Stimulated activated naive CD4-positive, alpha-beta T cell treated with Interleukin-2 at 50 U/mL for 16 hours (primary cell): ENCODE results near the gene GOLM1.

Source experiments
- DNase-seq: peaks from one replicate; lab custom pipeline; 2025; lab: John Stamatoyannopoulos, UW

Gene GOLM1

DNA sequence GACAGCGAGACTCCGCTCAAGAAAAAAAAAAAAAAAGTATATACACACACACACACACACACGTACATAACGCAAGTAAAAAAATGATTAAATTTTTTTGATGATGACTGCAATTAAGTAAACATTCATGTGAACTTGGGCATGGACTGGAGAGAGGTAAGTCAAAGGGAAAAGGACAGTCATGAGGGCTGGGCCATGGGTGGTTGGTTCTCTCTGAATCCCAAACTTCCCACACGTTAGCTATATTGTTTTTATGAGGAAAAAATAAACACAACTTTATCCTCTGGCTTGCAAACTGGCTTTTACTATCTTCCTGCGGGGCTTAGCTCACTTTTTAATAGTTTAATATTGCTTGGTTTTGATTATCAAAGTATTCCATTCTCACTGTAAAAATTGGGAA, 53.7 kb downstream of the GOLM1 start:
- no peak for DNase-seq

DNA sequence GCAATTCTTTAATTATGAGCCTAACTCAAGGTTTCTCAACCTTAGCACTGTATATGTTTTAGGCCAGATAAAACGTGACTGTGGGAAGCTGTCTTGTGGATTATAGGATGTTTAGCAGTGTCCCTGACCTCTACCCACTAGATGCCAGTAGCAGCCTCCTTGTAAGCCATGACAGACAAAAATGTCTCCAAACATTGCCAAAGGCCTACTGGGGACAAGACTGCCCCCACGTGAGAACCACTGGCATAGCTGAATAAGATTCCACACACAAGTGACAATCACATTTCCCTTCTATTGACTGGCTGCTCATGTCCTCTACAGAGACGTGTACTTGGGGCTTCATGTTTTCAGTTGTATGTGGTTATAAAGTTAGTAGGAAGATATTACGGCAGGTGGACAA, 55.4 kb downstream of the GOLM1 start:
- no peak for DNase-seq

DNA sequence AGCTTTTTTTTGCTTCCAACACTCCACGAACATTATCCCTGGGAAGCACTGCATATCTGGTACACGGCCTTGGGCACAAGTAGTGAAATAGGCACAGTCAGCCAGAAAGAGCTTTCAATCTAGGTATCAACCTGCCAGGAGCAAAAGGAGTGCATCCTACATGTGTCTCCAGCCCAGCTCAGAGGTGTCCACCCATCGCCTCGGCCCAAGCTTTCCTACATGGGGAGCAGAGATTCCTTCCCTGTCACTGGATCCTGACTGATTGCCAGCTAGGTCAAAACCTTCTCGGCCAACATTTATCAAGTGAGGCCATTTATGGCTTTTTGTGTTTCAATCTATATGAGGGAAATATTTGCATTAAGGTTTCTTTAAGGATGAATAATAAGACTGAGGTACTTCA, 55.8 kb downstream of the GOLM1 start:
- no peak for DNase-seq

DNA sequence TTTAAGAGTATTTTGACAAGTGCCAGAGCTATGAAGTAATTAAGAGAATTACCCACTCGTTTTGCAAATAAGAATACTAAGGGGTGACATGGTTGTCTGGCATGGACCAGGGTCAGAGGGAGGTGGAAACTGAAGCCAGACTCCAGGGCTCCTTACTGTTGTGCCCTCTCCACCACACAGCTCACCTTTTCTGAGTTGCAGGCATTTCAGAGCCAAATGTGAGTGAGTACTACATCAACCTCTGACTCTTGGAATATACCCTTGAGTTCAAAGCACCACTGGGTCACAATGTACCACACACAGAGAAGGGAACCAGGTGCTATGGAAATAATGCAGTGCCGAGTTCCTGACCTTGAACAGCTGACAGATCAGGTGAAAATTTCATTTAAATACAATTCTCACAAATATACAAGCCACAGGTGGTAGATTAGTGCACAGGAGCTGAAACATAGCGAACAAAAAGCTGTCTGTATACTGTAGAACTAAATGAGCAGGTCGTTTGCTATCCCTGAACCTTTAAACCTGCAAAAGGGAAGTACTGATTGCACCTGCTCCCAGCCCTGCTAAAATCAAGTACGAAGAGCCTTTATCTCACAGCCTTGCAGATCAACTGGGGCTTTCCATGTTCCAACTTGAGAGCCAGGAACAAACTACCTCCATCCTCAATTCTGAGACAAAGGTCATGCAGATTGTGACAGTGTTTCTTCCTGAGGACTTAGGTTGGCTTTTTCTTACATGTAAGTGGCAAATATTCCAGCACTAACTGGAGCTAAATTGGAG, 57.0 kb downstream of the GOLM1 start:
- DNase-seq: no peak

DNA sequence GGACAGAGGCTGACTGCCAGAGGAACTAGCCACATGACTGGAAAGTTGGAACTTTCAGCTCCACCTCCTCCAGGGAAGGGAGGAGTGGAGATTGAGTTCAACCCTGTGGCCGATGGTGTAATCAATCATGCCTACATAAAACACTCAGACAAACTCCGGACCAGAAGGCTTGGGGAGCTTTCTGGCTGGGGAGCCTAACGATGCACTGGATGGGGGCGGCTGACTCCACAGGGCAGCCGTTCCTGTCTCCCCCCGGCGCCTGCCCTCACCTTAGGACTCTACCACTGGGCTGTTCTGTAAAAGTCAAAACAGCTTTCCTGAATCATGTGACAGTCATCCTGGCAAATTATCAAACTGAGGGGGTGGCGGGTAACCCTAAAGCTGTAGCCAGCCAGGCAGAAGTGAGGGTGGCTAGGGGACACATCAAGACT, 58.0 kb downstream of the GOLM1 start:
- DNase-seq: no peak

DNA sequence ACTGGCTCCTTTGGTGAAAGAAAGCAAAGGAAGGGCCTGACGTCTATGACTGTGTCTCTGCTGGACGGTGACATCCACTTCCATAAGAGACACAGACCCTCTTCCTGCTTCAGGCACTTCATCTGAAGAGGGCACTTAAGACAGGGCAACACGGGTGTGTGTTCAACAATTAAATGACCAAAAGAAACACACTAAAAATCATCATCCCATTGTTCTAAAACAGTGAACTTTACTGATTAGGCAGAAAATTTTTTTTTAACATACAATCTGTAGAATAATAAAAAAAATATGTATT, 58.5 kb downstream of the GOLM1 start:
- DNase-seq: no peak

DNA sequence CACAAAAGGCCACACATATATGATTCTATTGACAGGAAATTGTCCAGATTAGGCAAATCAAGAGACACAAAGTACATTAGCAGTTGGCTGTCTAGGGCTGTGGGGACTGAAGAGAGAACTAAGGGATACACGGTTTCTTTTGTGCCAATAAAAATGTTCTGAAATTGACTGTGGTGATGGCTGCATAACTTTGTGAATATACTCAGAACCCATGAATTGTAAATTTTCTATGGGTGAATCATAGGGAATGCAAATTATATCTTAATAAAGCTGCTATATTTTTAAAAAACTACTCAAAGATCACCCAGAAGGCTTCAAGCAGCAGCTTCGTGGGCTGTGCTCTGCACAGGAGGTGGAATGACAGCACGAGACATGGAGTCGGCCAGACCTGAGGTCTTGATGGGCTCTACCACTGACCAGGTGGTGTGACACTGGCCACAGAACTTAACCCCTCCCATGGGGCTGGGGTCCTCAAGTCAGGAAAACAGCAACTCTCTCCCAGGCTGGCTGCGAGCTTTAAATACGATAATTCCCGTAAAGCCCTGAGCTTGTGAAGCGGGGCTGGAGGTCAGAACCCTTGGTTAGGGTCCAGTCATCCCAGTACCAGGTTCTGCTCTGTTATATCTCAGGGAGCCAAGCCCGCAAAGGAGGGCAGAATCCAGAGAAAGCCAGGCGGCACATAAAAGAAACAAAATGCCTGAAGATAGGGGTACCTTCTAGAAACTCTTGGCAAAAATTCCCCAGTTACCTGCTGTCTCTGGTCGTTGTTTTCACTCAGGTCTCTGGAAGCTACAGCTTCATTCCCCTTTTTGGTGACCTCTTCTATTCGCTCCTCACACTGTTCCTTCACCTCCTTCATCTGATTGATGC, 59.1 kb downstream of the GOLM1 start:
- no peak for DNase-seq

DNA sequence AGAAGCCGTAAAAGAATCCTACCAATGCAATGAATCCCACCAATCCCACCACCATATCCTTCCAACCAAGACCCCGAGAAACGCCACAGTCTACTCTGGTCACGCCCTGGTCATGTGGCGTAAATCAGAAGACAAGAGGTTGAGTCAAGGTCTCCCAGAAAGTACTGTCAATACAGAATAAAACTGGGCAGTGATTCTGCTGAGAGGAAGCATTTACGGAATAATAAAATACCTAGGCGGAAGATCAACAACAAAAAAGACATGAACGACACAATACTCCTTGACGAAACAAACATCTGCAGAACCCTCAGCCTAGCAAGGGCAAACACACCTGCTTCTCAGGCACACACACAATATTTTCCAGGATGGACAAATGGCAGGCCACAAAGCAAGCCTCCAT, 62.8 kb downstream of the GOLM1 start:
- no peak for DNase-seq

DNA sequence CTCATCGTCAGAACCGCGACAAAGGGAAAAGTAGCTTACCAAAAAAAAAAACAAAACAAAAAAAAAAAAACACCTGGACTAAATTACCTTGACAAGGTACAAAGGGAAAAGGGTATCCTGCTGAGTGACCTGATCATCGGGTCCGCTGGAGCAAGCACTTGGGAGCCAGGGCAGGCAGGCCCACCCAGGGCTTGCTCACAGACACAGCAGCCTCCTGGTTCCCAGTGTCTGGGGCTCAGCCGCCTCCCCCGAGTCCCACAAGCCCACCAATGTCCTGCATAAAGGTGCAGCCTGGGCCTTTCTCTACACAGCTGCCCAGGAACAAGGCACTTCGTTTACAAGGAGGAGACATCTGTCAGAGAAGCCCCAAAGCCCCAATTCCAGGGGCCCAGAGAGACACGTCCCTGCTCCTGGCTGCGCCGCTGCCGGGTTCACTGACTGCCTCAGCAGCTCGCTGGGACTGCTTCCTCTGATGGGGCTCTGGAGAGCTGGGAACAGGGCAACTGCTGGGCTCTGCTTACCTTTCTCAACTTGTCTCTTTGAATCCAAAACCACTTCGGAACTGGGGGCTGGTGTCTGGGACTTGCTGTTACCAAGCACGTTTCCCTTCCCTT, 63.4 kb downstream of the GOLM1 start:
- no peak for DNase-seq

DNA sequence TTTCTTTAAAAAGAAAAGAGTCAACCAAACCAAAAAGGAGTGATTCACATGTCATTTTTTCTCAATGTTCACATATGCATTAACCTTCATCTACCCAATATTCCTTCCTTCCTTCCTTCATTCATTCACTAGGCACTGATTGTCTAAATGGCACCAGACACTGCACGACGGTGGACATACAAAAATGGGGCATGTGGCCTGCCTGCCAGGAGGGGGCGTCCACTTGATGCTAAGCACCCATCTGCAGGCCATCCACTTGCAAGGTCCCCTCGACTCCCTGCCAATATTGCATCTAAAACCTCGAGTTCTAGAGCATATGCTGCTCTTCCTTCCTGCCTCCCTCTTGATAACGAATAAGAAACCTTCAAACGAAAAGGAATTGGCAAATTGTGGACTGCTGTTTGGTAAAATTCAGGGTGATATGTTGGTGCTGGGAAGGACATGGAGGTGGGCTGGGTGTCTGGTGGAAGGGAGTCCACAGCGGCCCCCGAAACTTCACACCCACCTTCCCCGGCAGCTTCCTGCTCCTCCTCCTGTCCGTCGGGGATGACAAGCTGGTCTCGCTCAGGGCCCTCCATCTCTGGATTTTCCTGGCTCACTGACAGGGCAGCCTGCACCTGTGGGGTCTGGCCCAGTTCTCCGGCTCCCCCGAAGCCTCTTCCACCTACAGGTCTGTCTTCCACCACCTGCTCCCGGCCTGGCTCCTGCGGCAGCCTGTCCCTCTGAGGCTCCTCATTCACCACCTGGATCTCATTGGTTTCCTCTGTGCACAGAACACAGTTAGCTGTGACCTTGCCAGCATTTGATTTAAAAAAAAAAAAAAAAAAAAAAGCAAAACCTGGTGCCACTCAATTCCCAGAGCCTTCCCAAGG, 64.3 kb downstream of the GOLM1 start:
- no peak for DNase-seq

DNA sequence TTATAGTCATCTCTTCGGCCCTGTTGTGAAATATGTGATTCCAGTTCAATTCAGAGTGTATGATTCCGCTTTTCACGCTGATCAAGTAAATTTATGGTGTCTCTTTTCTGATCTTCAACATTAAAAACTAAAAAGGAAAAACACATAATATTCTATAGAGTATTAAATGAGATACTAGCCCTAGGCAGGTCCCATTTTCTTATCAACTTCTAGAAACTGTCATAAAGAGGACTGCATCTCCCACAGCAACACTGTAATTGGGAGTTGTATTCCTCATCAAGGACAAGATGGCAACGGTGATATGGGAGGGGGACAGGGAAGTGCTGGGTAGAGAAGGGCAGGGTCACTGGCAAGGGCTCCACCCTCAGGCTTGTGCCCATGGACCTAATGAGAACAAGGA, 71.6 kb downstream of the GOLM1 start:
- no peak for DNase-seq

DNA sequence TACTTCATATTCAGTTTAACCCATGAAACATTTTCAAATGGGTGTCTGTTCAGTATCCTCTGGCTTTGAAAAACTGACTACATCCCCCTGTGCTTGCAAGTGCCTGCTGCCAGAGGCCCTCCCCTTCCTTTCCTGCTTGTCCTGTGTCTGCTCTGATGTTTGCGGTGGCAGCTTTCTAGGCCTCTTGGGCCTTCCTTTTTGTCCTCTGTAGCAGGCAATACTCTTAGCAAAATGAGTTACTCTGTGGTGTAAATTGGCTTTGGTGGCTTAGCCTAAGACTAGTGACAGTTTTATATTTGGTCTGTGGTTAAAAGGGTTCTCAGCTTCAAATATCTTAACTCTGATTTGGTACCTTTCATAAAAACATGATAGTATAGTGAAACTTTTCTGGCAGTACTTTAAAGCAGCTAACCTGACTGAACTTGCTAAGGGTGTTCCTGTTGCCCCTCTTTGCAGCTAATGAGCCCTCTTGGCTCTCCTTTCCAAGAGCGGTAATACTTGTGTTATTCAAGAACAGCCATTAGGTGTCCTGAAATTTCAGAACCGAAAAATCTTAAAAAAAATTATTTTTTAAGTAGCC, 76.6 kb downstream of the GOLM1 start:
- DNase-seq: no peak

DNA sequence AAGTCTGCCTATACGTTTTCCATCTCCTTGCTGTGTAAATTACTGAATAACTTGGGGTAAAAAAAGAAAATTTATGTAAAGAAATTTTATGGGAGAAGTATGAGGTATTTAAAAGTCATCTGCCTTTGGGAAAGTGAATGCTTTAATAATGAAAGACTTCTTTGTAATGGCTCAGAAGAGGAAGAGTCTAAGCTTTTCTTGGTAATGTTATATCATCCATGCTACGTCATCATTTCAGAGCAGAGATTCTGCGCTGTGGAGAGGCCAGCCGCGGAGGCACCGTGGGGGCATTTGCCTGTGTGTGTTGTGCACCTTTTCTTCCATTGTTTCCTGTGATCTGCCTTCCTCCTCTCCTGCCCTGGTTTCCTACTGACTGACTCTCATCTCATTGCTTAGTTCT, 78.2 kb downstream of the GOLM1 start:
- no peak for DNase-seq

DNA sequence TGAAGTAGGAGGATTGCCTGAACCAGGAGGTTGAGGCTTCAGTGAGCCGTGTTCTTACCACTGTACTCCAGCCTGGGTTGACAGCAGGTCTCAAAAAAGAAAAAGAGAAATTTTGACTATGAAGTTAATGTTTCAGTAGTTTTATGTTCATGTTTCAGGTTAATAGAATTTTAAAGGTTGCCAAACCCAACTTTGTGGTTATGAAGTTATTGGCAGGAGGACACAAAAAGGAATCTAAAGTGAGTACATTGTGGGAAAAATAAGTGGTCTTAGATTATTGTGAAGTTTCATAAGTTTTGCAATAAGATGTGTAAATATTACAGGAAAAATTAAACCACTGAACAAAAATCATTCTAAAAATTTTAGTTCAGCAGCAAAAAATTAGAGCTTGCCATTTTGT, 78.6 kb downstream of the GOLM1 start:
- DNase-seq: no peak

DNA sequence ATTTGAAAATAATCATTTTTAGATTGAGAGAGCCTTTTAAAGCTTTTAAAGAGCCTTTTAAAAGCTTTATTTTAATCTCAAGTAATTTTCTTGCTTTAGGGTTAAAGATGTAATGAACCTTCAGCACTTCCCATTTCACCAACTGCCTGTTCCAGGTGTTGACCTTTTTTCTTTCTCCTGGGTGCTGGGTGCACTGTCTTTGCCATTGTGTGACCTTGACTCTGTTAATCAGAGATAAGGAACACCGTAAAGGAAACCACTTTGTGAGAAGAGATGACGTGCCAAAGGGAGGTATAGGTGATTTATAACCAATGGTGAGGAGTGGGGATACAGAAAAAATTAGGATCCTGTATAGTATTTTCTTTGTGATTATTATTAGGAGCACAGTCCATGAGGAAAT, 90.2 kb downstream of the GOLM1 start:
- DNase-seq: no peak

DNA sequence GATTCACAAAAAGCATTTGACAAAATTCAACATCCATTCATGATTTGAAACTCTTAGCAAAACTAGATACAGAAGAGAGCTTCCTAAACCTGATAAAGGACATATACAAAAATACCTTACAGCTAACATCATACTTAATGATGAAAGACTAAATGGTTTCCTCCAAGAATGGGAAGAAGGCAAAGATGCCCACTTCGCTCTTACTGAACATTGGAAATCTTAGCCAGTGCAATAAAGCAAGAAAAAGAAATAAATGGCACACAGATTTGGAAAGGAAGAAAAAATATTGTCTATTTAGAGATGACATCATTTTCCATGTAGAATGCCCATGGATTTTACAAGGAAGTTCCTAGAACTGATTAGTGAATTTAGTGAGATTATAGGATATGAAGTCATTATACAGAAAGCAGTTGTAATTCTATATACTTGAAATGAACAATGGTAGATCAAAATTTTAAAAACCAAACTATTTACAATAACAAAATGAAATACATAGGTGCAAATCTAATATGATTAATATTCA, 94.0 kb downstream of the GOLM1 start:
- DNase-seq: no peak

DNA sequence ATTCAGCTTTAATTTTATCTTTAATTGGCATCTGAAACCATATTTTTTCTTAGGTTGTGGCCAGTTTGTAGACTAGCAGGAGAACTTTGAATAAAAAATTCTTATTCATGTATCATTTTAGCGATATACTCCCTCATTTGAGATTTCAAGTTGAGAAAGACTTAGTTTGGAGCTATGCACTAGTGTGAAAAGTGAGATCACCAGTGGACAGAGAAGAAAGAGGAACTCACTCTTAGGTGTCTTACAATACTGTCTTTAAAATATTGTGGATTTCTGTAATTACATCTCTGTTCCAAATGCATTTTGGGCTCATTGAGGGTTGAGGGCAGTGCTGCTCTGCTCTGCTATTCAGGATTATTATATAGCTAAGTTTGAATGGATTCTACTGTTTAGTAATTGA, 103.8 kb downstream of the GOLM1 start:
- no peak for DNase-seq

DNA sequence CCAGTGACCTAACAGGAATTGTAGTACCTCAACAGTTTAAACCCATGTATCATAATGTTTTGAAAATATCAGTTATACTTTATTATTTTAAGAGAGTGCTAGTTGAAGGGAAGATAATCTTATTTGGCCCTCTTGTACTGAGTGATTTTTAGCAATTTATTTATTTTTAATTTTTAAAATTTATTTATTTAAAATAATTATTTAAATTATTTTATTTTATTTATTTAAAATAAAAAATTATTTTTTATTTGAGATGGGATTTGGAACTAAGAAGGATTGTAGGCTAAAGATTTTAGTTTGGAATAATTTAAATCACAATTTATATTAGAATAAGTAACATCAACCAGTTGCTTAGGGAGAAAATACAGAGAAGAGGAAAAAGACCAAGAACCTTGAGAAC, 104.3 kb downstream of the GOLM1 start:
- DNase-seq: no peak

DNA sequence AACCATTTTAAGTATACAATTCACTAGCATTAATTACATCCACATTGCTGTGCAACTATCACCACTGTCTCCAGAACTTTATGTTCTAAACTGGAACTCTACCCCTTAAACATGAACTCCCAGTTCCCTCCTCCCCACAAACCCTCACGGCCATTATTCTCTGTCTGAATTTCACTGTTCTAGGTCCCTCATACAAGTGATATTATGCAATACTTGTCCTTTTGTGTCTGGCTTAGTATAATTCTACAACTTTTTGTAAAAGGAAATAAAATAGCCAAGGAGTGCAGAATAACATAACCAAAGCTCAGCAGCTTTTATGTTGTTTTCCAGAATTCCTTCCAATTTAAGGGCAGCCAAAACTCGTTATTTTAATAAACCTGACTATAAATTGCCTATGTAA, 105.2 kb downstream of the GOLM1 start:
- no peak for DNase-seq

DNA sequence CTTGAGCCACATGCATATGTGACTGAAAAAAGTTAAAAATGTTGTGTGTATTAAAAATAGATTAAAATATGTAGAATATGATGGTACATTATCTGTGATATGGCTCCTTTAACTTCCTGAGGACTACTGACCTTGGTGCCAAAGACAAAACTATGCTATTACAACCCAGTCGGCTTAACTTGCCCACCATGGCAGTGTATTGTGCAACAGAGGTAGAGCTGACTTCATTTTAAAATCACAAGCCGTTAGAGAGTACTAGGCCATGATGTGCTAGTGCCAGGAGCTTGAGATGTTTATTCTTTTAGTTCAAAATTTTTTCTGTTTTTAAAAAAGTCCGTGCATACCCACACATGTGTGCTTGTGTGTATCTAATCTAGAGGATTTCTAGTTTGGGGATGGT, 112.1 kb downstream of the GOLM1 start:
- no peak for DNase-seq

DNA sequence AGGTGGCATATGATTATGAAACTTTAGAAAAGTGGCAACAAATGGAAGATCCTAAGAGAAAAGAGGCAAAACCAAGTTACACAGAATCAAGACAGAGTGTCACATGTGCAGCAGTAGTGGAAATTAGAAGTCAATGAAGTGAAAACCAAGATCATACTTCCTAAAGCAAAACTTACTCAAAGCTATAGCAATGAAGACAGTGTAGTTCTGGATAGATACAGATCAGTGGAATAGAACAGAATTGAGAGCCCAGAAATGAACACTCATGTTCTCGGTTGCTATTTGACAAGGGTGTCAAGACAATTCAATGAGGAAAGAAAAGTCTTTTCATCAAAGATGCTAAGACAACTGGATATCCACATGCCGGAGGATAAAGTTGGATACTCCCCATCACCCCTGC, 114.9 kb downstream of the GOLM1 start:
- no peak for DNase-seq

DNA sequence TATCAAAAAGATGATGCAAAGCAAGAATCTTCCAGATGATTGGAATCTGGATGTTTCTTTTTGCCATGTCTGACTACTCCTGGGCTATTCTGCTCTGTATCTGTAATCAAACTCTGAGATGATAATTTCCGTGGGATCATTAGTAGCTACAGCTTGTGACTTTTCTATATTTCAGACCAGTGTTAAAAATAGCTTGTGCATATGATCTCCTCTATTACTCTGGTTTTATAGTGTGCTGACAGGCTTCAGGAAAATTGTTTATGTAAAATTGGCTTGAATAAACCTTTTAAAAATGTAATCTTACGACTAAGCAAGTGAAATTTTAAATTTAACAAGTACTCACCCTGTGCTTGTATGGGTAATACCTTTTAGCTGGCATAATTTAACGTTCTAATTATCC, 118.0 kb downstream of the GOLM1 start:
- no peak for DNase-seq
